Measurements from ENCODE around the gene KBTBD6.
"Not testable (repeated sequence)": the region's sequence is repeated elsewhere in the genome, so short reads cannot be mapped to it uniquely, and the experiment has no call there.

KBTBD6 gene

DNA sequence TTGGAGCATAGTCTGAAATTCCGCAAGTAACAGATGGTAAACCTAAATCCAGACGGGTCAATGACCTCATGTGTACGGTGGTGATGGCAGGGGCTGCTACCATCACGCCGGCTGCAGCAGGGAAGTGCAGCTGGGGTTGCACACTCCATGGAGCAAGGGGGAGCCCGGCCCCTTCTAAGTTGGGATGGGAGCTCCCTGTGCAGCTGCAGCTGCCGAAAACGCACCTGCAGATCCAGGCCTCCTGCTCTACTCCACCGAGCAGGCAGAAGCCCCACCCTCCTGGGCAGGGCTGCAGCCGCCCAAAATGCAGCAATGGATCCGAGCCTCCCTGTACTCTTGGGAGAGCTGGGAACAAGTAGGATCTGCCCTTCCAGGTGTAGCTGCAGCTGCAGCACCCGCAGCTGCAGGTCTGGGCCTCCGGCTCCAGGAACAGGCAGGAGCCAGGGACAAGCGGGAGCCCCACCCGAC lies 25.5 kb downstream of the KBTBD6 start:
- Mint-ChIP-seq H3K27me3 (ENCODE audit: low read depth, poor library complexity) (peaks cover 3% of the 10 kb centered on the region), H3K27ac (no peak overlapping the region), H3K4me3 (no peak overlapping the region), H3K4me1 (no peaks in the 10 kb centered on the region), H3K9me3 (peaks cover 4% of the 10 kb centered on the region), H3K36me3 (ENCODE audit: low read depth) (no peaks in the 10 kb centered on the region)
- no peak for DNase-seq
- TF ChIP-seq, protein P1, sequence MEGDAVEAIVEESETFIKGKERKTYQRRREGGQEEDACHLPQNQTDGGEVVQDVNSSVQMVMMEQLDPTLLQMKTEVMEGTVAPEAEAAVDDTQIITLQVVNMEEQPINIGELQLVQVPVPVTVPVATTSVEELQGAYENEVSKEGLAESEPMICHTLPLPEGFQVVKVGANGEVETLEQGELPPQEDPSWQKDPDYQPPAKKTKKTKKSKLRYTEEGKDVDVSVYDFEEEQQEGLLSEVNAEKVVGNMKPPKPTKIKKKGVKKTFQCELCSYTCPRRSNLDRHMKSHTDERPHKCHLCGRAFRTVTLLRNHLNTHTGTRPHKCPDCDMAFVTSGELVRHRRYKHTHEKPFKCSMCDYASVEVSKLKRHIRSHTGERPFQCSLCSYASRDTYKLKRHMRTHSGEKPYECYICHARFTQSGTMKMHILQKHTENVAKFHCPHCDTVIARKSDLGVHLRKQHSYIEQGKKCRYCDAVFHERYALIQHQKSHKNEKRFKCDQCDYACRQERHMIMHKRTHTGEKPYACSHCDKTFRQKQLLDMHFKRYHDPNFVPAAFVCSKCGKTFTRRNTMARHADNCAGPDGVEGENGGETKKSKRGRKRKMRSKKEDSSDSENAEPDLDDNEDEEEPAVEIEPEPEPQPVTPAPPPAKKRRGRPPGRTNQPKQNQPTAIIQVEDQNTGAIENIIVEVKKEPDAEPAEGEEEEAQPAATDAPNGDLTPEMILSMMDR (IDR thresholded peaks at IDR 0.05): no peak

DNA sequence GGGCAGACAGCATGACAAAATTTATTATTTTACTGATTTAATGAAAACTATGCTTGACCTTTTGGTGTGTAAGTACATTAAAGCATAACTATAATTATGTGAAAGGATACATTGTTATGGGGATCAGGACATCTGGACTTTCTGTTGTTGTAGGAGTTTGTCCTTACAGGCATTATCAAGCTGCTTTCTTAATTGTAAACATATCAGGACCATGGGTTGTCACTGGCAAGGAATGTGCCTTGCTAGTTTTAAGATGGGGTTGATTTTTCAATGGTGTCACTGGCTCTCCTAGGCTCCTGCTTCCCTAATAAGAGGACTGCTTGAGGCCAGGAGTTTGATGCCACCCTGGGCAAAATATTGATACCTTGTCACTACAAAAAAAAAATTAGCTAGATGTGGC lies 32.6 kb downstream of the KBTBD6 start:
- DNase-seq: no peak
- peaks cover 2% of the 10 kb centered on the region for H3K27me3 Mint-ChIP-seq (ENCODE audit: low read depth, poor library complexity)
- no peaks in the 10 kb centered on the region for H3K4me1 Mint-ChIP-seq
- no peak overlapping the region for H3K4me3 Mint-ChIP-seq
- no peak overlapping the region for H3K27ac Mint-ChIP-seq
- TF ChIP-seq, protein P1 (IDR thresholded peaks at IDR 0.05): no peak
- H3K36me3 Mint-ChIP-seq (ENCODE audit: low read depth): no peaks in the 10 kb centered on the region
- H3K9me3 Mint-ChIP-seq: peaks cover 4% of the 10 kb centered on the region

DNA sequence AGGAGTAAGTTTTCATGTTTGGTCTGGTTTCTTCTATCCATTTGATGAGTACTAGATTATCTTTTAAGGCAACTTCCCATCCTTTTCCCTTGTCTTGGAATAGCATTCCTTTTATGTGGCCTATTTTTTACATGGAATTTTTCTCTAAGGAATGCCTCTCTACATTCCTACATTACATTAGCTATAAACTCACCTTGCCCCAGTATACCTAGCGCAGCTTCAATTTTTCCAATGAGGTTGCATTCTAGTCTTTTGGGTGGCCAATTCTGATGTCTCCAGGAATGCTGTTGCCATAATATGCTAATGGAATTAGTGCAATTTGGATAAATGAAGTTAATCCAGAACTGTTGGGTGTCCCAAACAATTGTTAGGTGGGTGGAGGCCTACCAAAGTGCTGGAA lies 33.8 kb downstream of the KBTBD6 start:
- DNase-seq: no peak
- H3K36me3 Mint-ChIP-seq (ENCODE audit: low read depth): no peaks in the 10 kb centered on the region

DNA sequence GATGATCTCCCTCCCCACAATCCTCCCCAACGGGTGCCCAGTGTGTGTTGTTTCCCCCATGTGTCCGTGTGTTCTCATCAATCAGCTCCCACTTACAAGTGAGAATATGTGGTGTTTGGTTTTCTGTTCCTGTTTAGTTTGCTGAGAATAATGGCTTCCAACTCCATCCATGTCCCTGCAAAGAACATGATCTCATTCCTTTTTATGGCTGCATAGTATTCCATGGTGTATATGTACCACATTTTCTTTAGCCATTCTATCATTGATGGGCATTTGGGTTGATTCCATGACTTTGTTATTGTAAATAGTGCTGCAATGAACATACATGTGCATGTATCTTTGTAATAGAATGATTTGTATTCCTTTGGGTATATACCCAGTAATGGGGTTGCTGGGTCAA lies 36.9 kb downstream of the KBTBD6 start:
- H3K36me3 Mint-ChIP-seq (ENCODE audit: low read depth); H3K27me3 Mint-ChIP-seq (ENCODE audit: low read depth, poor library complexity); DNase-seq; H3K4me1 Mint-ChIP-seq; H3K27ac Mint-ChIP-seq; H3K9me3 Mint-ChIP-seq; H3K4me3 Mint-ChIP-seq: not testable (repeated sequence)

More for the DNA sequence above, 33.8 kb downstream of the KBTBD6 start:
- H3K27ac Mint-ChIP-seq: no peak overlapping the region
- no peaks in the 10 kb centered on the region for H3K4me1 Mint-ChIP-seq
- no peak overlapping the region for H3K4me3 Mint-ChIP-seq
- H3K27me3 Mint-ChIP-seq (ENCODE audit: low read depth, poor library complexity): peaks cover 4% of the 10 kb centered on the region
- H3K9me3 Mint-ChIP-seq: peaks cover 4% of the 10 kb centered on the region
- TF ChIP-seq, protein P1 (IDR thresholded peaks at IDR 0.05): no peak

DNA sequence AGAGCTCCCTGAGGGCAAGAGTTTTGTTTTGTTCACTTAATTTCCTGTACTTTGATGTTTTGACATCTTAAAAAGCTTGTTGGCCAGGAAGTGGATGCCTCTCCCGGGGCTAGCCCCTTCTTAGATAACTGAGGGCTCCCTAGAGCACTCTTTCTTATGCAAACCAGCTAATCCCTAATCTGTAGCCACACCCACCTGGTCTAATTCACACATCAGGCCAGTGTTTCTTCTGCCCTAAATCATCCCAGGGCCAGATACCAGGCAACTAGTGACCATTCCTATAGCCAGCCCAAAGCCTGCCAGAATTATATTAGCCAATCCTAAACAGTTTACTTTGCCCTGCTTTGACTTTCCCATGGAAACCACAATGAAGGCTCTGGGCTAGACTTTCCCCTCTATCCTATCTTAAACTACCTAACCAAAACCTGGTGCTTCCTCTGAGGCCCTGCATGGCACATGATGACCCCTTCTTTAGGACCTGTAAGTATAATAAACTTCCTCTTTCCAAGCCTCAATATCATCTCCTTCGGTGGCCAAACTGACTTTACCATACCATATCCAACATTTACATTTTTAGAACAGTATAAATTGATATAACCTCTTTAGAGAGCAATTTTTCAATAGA lies 46.5 kb downstream of the KBTBD6 start:
- peak overlapping the region; percentile 55 for H3K27ac Mint-ChIP-seq
- DNase-seq: no peak
- H3K27me3 Mint-ChIP-seq (ENCODE audit: low read depth, poor library complexity): no peaks in the 10 kb centered on the region
- peaks cover 21% of the 10 kb centered on the region for H3K36me3 Mint-ChIP-seq (ENCODE audit: low read depth)
- no peak overlapping the region for H3K4me3 Mint-ChIP-seq
- no peaks in the 10 kb centered on the region for H3K9me3 Mint-ChIP-seq
- TF ChIP-seq, protein P1 (IDR thresholded peaks at IDR 0.05): no peak
- no peaks in the 10 kb centered on the region for H3K4me1 Mint-ChIP-seq

DNA sequence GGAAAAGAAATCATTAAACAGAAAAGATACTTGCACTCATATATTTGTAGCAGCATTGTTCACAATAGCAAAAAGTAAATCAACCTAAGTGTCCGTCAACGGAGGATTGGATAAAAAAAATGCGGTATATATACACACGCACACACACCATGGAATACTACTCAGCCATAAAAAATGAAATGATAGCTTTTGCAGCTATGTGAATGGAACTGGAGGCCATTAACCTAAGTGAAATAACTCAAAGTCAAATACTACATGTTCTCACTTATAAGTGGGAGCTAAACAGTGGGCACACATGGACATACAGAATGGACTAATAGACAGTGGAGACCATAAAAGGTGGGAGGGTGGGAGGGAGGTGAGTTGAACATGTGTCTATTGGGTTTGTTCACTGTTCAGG lies 52.9 kb downstream of the KBTBD6 start:
- Mint-ChIP-seq H3K36me3 (ENCODE audit: low read depth) (peaks cover 67% of the 10 kb centered on the region), H3K9me3 (peaks cover 24% of the 10 kb centered on the region), H3K4me3 (no peak overlapping the region)

More for the DNA sequence above, 52.9 kb downstream of the KBTBD6 start:
- TF ChIP-seq, protein P1 (IDR thresholded peaks at IDR 0.05): no peak
- H3K27ac Mint-ChIP-seq: no peak overlapping the region
- DNase-seq: no peak
- H3K27me3 Mint-ChIP-seq (ENCODE audit: low read depth, poor library complexity): no peaks in the 10 kb centered on the region
- no peaks in the 10 kb centered on the region for H3K4me1 Mint-ChIP-seq
